Effector CD8-positive, alpha-beta T cell (primary cell): ENCODE data around the gene KRTAP17-1.
"Not testable (repeated sequence)": the region's sequence is repeated elsewhere in the genome, so short reads cannot be mapped to it uniquely, and the experiment has no call there.

Source experiments
- DNase-seq: peaks from one replicate; lab custom pipeline; 2025; lab: John Stamatoyannopoulos, UW
- total RNA-seq, 4 experiments: gene quantifications; one replicate each; lab custom pipeline; 2026; lab: John Stamatoyannopoulos, UW

KRTAP17-1 gene
- total RNA-seq = 0 reads per million in 4 experiments

DNA sequence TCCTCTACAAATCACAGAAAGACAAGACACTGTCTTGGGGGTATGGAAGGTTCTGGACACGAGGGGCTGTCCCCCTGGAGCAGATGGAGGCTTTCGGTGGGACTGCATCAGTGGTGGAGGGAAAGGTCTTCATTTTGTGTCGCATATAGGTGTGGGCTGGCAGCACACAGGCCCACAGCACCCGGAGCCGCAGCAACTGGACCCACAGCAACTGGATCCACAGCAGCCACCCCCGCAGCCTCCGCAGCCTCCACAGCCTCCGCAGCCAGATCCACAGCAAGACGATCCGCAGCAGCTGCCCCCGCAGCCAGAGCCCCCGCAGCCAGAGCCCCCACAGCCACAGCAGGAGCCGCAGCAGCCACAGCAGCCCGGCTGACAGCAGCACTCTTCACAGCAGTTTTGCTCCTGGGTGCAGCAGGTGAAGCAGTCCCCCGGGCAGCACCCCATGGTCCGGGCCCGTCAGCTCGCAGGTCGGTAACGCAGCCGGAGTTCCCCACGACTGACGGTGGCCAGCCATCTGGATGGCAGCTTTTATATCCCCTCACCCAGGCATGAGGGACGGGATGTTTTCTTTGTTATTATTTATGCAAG, at the start of gene KRTAP17-1:
KRTAP17-1 (minus strand) TSS at position 507 of the 591 bp plus-strand sequence; CDS start at position 447, 60 bp downstream.
- no peak for DNase-seq

DNA sequence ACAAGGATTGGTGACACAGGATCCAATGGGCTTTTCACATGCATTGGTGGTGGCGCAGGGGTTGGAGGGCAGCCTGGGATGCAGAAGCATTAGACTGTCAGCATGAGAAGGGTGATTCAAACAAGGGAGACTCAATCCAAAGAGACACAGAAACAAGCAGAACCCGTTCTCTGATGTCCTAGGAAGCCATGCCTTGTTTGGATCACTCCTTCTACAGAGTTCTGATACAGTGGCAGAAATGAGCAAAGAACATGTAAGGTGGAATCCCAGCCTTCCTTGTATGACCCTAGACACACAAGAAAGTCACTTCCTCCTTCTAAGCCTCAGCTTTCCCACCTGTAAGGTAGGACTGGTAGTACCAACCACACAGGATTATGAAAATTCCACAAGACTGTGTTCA, 48.4 kb upstream of the KRTAP17-1 start:
- no peak for DNase-seq

- no peak for DNase-seq
These were observed 44.9 kb upstream of the KRTAP17-1 start for GRCh38 chr17:41360296-41360995.

DNA sequence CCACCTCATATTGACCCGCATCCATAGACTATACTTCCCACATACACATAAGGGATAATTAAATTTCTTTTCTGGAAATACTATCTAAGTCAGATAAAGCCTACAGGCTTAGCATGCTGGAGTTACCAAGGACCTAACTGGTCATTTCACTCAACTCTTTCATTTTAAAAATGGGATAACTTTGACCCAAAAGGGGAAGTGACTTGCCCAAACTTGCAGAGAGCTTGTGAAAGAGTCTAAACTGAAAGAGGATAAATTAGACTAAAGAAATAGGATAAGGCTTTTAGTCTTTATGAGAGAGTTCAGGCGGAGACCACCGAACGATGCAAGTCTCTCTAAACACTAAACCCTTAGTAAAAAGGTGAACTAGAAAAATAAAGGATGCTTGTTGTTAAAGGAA, 39.0 kb upstream of the KRTAP17-1 start:
- no peak for DNase-seq

GRCh38 chr17:41352597-41353366, 37.3 kb upstream of the KRTAP17-1 start:
- no peak for DNase-seq

GRCh38 chr17:41351177-41351576, 35.7 kb upstream of the KRTAP17-1 start:
- DNase-seq = no peak

DNA sequence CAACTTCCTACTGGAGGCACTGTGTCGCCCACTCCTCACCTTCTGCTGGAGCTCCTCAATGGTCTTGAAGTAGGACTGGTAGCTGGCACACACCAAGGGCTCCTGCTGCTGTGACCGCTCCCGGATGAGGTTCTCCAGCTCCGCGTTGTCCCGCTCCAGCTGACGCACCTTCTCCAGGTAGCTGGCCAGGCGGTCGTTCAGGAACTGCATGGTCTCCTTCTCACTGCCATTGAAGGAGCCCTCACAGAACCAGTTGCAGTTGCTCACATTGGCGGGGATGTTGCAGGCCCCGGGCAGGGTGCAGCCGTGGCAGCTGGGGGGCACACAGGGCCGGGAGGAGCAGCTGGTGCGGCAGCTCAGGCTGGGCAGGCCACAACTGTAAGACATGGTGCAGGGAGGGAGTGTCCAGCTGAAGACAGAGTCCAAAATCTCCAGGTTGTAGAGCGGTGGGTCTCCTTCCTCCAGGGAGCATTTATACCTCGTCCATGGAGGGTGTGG, 34.9 kb upstream of the KRTAP17-1 start, which contains the start of gene KRT33A:
KRT33A (minus strand) TSS at position 448 of the 498 bp plus-strand sequence; CDS start at position 387, 61 bp downstream.
- not testable (repeated sequence) for DNase-seq

GRCh38 chr17:41347869-41348760, 32.6 kb upstream of the KRTAP17-1 start:
- no peak for DNase-seq

DNA sequence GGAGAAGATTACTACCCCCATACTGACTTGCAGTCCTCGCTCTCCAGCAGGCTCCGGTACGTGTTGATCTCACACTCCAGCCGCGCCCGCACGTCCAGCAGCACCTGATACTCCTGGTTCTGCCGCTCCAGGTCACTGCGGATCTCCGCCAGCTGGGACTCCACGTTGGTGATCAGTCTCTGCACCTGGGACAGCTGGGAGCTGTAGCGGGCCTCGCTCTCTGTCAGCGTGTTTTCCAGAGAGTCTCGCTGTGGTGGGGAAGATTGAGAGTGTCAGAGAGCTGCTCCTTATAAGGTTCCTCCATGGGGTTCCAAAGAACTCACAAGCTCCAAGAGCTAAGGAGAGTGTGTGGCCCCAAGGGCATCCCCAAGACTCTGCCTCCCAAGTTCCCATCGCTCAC, 30.9 kb upstream of the KRTAP17-1 start:
- not testable (repeated sequence) for DNase-seq

GRCh38 chr17:41345992-41346391, 30.5 kb upstream of the KRTAP17-1 start:
- no peak for DNase-seq

- DNase-seq = no peak
These were observed 27.5 kb upstream of the KRTAP17-1 start for GRCh38 chr17:41343029-41343428.

DNA sequence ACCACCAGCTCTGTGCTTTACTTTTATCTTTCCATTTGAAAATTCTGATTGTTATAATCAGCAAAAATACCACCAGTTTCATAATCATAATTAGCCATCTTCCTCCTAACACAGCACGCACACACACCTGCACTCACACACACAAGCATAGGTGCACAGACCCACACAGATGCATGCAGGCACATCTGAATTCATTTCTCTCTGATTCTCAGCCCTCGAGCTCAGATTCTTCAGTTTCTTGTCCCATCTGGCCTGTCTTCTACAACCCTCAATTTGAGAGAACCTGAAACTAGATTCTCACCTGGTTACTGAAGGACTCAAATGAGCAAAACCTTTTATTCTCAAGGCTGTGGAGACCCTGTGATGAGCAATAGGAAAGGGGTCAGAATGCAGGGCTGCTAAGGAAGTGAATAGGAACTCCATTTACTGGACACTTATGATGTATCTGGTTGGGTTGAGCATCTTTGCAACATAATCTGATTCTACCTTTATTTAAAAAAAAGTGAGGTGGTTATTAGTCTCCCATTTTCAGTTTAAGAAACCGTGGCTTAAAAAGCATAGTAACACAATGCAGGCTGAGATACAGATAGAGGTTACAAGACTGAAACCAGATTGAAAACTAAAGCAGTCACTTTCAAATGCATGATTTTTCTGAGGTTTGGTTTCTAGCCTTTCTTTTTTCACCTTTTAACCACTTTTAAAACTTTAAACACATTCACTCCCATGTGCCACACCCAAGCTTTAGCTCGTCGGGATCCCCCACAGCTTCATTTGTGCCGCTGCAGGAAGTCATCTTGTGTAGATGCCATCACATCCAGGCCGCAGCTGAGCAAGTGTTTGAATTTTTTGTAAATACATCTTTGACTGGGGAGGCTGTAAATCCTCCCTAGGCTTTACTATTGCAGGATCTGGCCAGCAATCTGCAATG, 25.7 kb upstream of the KRTAP17-1 start:
- DNase-seq = no peak

- DNase-seq = no peak
These were observed 25.0 kb upstream of the KRTAP17-1 start for GRCh38 chr17:41340494-41340893.

DNA sequence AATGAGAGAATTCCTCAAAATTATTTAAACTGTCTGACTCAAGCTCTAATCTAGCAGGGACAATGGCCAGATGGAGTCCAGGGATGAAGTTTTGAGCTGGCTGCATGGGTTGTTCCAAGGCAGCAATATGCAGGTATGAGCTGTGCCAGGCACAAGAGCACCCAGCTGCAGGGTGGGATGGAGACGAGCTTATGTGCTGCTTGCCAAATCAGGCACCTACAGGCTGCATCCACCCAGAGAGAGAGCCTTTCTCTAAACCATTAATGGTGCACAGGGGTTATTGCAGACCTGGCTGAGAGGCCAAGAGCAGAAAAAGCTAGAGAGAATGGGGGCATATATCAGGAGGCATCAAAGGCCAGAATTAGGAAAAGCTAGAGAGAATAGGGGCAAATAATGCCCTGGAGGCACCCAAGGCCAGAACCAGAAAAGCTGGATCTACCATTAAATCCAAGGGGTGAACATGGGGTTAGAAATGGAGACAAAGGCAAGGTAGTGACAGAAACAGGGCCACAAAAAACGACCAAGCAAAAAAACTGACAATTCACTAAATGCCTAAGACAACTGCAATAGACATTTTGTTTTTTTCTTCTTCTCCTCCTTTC, 24.2 kb upstream of the KRTAP17-1 start:
- DNase-seq = no peak

DNA sequence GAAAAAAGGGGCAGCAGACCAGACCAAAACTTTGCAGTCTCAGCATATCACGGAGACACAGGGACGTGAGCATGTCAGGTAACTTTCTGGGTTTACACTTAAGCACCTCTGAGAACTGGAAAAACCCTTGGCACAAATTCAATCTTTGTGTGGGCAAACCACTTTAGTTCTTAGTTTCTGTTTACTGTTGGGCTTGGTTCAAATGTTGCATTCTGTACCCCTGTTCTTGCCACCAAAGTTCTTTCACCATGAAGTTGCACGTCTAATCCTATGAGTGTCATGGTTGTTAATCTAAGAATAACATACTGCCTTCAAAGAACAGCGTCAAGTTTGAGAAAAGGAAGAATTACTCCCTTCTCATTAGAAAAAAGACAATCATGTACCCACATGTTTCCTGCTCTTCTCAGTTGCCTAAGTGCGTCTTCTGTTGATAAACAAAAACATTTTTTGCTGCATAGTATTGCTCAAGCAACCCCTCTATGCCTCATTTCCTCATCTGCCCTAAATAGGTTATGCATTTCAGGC, 23.5 kb upstream of the KRTAP17-1 start:
- no peak for DNase-seq

- no peak for DNase-seq
These were observed 20.2 kb upstream of the KRTAP17-1 start for GRCh38 chr17:41335747-41336146.

DNA sequence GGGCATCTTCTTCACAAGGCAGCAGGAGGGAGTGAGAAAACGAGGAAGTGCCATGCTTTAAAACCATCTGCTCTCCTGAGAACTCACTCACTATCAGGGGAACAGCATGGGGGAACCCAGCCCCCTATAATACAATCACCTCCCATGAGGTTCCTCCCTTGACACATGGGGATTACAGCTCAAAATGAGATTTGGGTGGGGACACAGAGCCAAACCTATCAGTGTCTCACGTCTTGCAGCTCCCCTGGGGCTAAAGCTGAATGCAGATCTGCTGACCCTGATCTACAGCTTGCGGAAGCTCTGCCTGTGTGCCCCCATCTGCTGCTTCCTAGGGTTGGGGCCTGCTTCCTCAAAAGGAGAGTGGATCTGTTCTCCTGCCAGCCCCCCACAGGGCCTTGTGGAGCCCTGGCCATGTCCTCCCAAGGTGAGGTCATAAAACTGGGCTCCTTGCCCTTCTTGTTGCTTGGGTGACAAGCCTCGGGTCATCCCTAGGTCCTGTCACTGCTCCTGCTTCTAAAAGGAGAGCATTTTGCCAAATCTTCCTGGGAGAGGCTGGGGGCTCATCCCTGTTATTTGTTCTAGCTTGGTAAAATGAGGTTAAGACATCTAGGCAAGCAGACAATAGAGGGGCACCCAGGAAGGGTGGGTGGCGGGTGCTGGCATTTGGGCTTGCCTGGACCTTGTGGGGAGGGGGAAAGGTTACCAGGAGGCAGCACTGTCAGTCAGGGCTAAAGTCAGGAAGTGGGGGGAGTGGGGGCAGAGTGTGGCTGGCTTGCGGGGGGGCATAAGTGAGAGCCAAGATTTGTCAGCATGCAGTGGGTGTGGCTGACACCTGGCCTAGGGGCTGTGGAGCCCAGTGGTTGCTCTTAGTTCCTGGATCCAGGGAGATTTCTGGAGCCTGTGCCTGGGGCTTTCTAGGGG, 19.1 kb upstream of the KRTAP17-1 start:
- DNase-seq = no peak

DNA sequence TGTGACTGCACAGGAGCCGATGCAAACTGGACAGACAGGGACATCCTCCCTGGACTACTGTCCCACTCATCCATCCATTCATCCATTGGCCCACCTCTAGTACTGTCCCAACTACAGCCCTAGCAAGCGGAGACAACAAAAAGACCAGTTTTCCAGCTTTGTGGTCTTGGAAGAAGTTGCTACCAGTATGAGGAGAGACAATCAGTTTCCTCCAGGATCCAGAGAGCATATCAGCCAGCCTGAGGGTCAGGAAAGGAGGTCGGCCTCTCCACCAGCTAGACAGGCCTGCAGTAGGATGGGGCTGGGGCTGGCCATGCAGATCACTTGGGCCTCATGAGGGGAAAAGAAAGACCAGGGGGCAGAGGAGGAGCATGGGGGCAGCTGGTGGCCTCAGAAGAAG, 18.3 kb upstream of the KRTAP17-1 start:
- DNase-seq = no peak

- DNase-seq = no peak
These were observed 17.6 kb upstream of the KRTAP17-1 start for GRCh38 chr17:41333098-41333497.
